T-cell (primary cell): ENCODE results near the gene CAPN5. TPM values are rescaled to one million over a fixed set of nuclear protein-coding genes. Genes with fewer than 3 reads are reported as not detected.
A peak's percentile ranks its signal among the peaks of the same experiment; 100 is the strongest.

ENCODE experiments used
- ATAC-seq, 4 experiments: fragments of 200-7000 bp in 3 of 4; fragments of 150-1000 bp in 1 of 4; cut with Tn5 transposase; replicated peaks in 1 of 4; 1 replicate in 3 of 4; 2 replicates in 1 of 4; pipeline ENCODE4 v1.10.0; 2021; ENCODE audit warnings: moderate library complexity in 3 of 4, mild to moderate bottlenecking in 2 of 4, moderate number of reproducible peaks in 1 of 4
- CTCF ChIA-PET, 2 donors: fragments of 300-600 bp; sonication (Branson Sonifier 250); formaldehyde crosslinking; loops; one replicate each; lab custom pipeline; 2022; ENCODE audit warnings: antibody characterized with exemption in 2 of 2; lab: Charles Lee
- POLR2A ChIA-PET, 2 donors: fragments of 300-600 bp; sonication (Branson Sonifier 250); formaldehyde crosslinking; loops; one replicate each; lab custom pipeline; 2022; ENCODE audit warnings: antibody characterized with exemption in 2 of 2; lab: Charles Lee
- DNase-seq, 35 experiments: peaks; one replicate each; pipeline versions ENCODE4 v3.0.0 to v3.0.0-alpha.2; 2013 to 2023
- H3K27ac ChIP-seq: one replicate; pipeline ENCODE4 v1.5.1; 2013; ENCODE audit warnings: low read length
- H3K27me3 ChIP-seq, 2 experiments: replicated peaks in 1 of 2; 1 replicate in 1 of 2; 2 replicates in 1 of 2; pipeline versions ENCODE4 v1.6.1 to v1.7.0; 2013; ENCODE audit warnings: low read length in 1 of 2, mixed read lengths in 1 of 2; ENCODE audit not compliant: control insufficient read depth in 2 of 2, insufficient read depth in 2 of 2; ENCODE audit errors: extremely low read depth in 1 of 2
- H3K36me3 ChIP-seq, 2 donors: 1 replicate in 1 of 2; 2 replicates in 1 of 2; pipeline versions ENCODE4 v1.6.1 to v1.7.0; 2013; ENCODE audit warnings: low read length in 1 of 2; ENCODE audit not compliant: control insufficient read depth in 2 of 2, insufficient read depth in 1 of 2; ENCODE audit errors: extremely low read depth in 1 of 2
- H3K4me1 ChIP-seq, 2 experiments: 1 replicate in 1 of 2; 2 replicates in 1 of 2; pipeline versions ENCODE4 v1.6.1 to v1.7.0; 2013; ENCODE audit warnings: low read length in 2 of 2, mixed read lengths in 1 of 2; ENCODE audit not compliant: insufficient read depth in 2 of 2, control insufficient read depth in 1 of 2; ENCODE audit errors: extremely low read depth in 1 of 2
- H3K4me3 ChIP-seq, 2 donors: 1 replicate in 1 of 2; 2 replicates in 1 of 2; pipeline versions ENCODE4 v1.5.1 to v1.7.0; 2013; ENCODE audit warnings: mild to moderate bottlenecking in 2 of 2, low read length in 1 of 2, moderate library complexity in 1 of 2; ENCODE audit not compliant: control insufficient read depth in 1 of 2; ENCODE audit errors: extremely low read depth in 1 of 2
- H3K9me3 ChIP-seq: 2 replicates; pipeline ENCODE4 v1.7.0; 2013
- H3K27ac Mint-ChIP-seq, 2 donors: one replicate each; pipeline ENCODE4 v1.8.0; 2020 to 2021; ENCODE audit warnings: mild to moderate bottlenecking in 2 of 2, mixed read lengths in 2 of 2
- H3K27me3 Mint-ChIP-seq, 2 donors: one replicate each; pipeline ENCODE4 v1.8.0; 2021 to 2022; ENCODE audit warnings: mixed read lengths in 2 of 2
- H3K36me3 Mint-ChIP-seq: one replicate; pipeline ENCODE4 v1.8.0; 2021; ENCODE audit warnings: mixed read lengths
- H3K4me1 Mint-ChIP-seq, 3 donors: one replicate each; pipeline ENCODE4 v1.8.0; 2020 to 2022; ENCODE audit warnings: mixed read lengths in 3 of 3, mild to moderate bottlenecking in 1 of 3
- H3K4me3 Mint-ChIP-seq, 3 donors: one replicate each; pipeline ENCODE4 v1.8.0; 2020 to 2022; ENCODE audit warnings: mild to moderate bottlenecking in 3 of 3, mixed read lengths in 3 of 3, moderate library complexity in 3 of 3
- H3K9me3 Mint-ChIP-seq, 3 donors: one replicate each; pipeline ENCODE4 v1.8.0; 2020 to 2022; ENCODE audit warnings: mixed read lengths in 3 of 3
- WGBS: methylation state at CpG from one replicate; pipeline ENCODE4 v1.1.5; 2013; ENCODE audit warnings: missing lambda C conversion rate; ENCODE audit not compliant: insufficient coverage; 5-methylcytosine and 5-hydroxymethylcytosine counted together
- total RNA-seq, 35 experiments: library from RNA in 6 of 35; stranded (reverse) in 6 of 35; fragments of 120-200 nt in 1 of 35; gene quantifications; one replicate each; pipeline versions ENCODE4 v1.2.1 to v1.2.4 and lab custom pipeline; 2013 to 2026

CAPN5 gene
- total RNA-seq, 5 donors from 2014 or later (not counting 1 experiment from before 2014, with no cell fraction given) = 3.1 to 6.4 (median 4.0) TPM

DNA sequence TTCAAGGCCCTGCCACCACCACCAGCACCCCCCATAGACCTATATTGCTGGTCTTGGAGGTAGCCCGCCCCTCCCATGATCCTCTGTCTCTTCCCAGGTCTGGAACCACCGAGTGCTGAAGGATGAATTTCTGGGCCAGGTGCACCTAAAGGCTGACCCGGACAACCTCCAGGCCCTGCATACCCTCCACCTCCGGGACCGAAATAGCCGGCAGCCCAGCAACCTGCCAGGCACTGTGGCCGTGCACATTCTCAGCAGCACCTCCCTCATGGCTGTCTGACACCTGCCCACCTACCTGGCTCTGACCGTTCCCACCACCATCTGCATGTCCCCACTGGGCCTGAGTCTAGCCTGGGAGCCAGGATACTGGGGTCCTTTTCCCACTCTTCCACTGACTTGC is 56.8 kb downstream of the CAPN5 start:
- peaks cover 2 to 16% of the 10 kb centered on the region in 2 experiments for H3K4me1 ChIP-seq
- DNase-seq = no peak
- Mint-ChIP-seq H3K36me3 (no peaks in the 10 kb centered on the region), H3K9me3 (no peaks in the 10 kb centered on the region), H3K4me1 (peaks cover 9 to 12% (median 11%) of the 10 kb centered on the region in 3 donors), H3K4me3 (no peak overlapping the region), H3K27ac (no peak overlapping the region), H3K27me3 (peaks cover 0 to 3% of the 10 kb centered on the region in 2 donors)
- POLR2A ChIA-PET = no interaction called here
- peaks cover 0 to 8% of the 10 kb centered on the region in 2 donors for H3K36me3 ChIP-seq
- H3K4me3 ChIP-seq = no peak overlapping the region
- CTCF ChIA-PET = no interaction called here
- no peaks in the 10 kb centered on the region for H3K9me3 ChIP-seq
- no peak overlapping the region for H3K27ac ChIP-seq
- peaks cover 0 to 29% of the 10 kb centered on the region in 2 experiments for H3K27me3 ChIP-seq
- 89% methylated on average over 8 of the region's 8 CpGs for WGBS
- ATAC-seq = no peak

GRCh38 chr11:77124041-77124440 is 57.3 kb downstream of the CAPN5 start:
- DNase-seq (no peak), ATAC-seq (no peak)
- H3K27me3 ChIP-seq = peaks cover 0 to 30% of the 10 kb centered on the region in 2 experiments
- no peaks in the 10 kb centered on the region for H3K36me3 Mint-ChIP-seq
- POLR2A ChIA-PET = no interaction called here
- no peak overlapping the region for H3K4me3 Mint-ChIP-seq
- peaks cover 2 to 16% of the 10 kb centered on the region in 2 experiments for H3K4me1 ChIP-seq
- no peak overlapping the region for H3K27ac Mint-ChIP-seq
- H3K27me3 Mint-ChIP-seq = peaks cover 0 to 3% of the 10 kb centered on the region in 2 donors
- no peak overlapping the region for H3K27ac ChIP-seq
- H3K4me1 Mint-ChIP-seq = peaks cover 9 to 13% (median 12%) of the 10 kb centered on the region in 3 donors
- no peak overlapping the region for H3K4me3 ChIP-seq
- peaks cover 0 to 8% of the 10 kb centered on the region in 2 donors for H3K36me3 ChIP-seq
- no peaks in the 10 kb centered on the region for H3K9me3 Mint-ChIP-seq
- WGBS = 94% methylated on average over 7 of the region's 8 CpGs
- no peaks in the 10 kb centered on the region for H3K9me3 ChIP-seq
- CTCF ChIA-PET = no interaction called here

GRCh38 chr11:77124488-77124887 is 57.7 kb downstream of the CAPN5 start:
- no peak overlapping the region for H3K27ac Mint-ChIP-seq
- H3K27me3 Mint-ChIP-seq = peaks cover 0 to 3% of the 10 kb centered on the region in 2 donors
- Histone ChIP-seq H3K9me3 (no peaks in the 10 kb centered on the region), H3K4me1 (peaks cover 2 to 16% of the 10 kb centered on the region in 2 experiments), H3K36me3 (peaks cover 0 to 8% of the 10 kb centered on the region in 2 donors), H3K4me3 (no peak overlapping the region), H3K27me3 (peaks cover 0 to 30% of the 10 kb centered on the region in 2 experiments), H3K27ac (no peak overlapping the region)
- no peak overlapping the region for H3K4me3 Mint-ChIP-seq
- H3K36me3 Mint-ChIP-seq = no peaks in the 10 kb centered on the region
- WGBS = 96% methylated on average over 4 of the region's 6 CpGs
- ChIA-PET CTCF (no interaction called here), POLR2A (no interaction called here)
- no peak for ATAC-seq
- no peaks in the 10 kb centered on the region for H3K9me3 Mint-ChIP-seq
- peaks cover 9 to 13% (median 12%) of the 10 kb centered on the region in 3 donors for H3K4me1 Mint-ChIP-seq
- no peak for DNase-seq

GRCh38 chr11:77125191-77125590 is 58.4 kb downstream of the CAPN5 start:
- no peak overlapping the region for H3K27ac ChIP-seq
- H3K4me3 ChIP-seq = no peak overlapping the region
- H3K27me3 ChIP-seq = peaks cover 0 to 30% of the 10 kb centered on the region in 2 experiments
- 52% methylated on average over 5 of the region's 6 CpGs for WGBS
- H3K27ac Mint-ChIP-seq = no peak overlapping the region
- POLR2A ChIA-PET = no interaction called here
- peaks cover 9 to 13% (median 12%) of the 10 kb centered on the region in 3 donors for H3K4me1 Mint-ChIP-seq
- ATAC-seq (no peak), DNase-seq (no peak)
- H3K4me1 ChIP-seq = peaks cover 2 to 16% of the 10 kb centered on the region in 2 experiments
- CTCF ChIA-PET = no interaction called here
- H3K36me3 ChIP-seq = peaks cover 0 to 8% of the 10 kb centered on the region in 2 donors
- H3K4me3 Mint-ChIP-seq = no peak overlapping the region
- no peaks in the 10 kb centered on the region for H3K36me3 Mint-ChIP-seq
- no peaks in the 10 kb centered on the region for H3K9me3 Mint-ChIP-seq
- H3K27me3 Mint-ChIP-seq = peaks cover 0 to 3% of the 10 kb centered on the region in 2 donors
- H3K9me3 ChIP-seq = no peaks in the 10 kb centered on the region

DNA sequence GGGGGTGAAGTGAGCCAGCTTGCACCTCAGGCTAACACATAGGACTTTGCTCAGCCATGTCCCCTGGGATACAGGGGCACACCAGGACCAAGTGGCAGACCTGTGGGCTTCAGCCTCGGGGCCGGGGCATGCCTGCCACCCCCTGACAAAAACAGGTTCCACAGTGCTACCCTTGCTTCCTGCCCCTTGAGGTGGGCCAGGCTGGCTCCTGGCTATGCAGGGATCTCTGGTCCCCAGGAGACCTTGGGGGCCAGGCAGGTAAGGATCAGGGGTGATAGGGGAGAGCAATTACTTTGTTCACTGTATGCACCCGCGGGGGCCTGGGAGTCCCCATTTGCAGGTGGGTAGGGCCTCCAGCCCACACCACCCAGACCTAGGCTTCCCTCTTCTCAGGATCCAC is 58.9 kb downstream of the CAPN5 start:
- WGBS = 63% methylated on average over 2 of the region's 4 CpGs
- no peak overlapping the region for H3K27ac ChIP-seq
- Mint-ChIP-seq H3K36me3 (no peaks in the 10 kb centered on the region), H3K27me3 (peaks cover 0 to 3% of the 10 kb centered on the region in 2 donors), H3K27ac (no peak overlapping the region), H3K9me3 (no peaks in the 10 kb centered on the region), H3K4me3 (no peak overlapping the region), H3K4me1 (peaks cover 9 to 13% (median 12%) of the 10 kb centered on the region in 3 donors)
- peaks cover 2 to 16% of the 10 kb centered on the region in 2 experiments for H3K4me1 ChIP-seq
- H3K36me3 ChIP-seq = peaks cover 0 to 4% of the 10 kb centered on the region in 2 donors
- POLR2A ChIA-PET = no interaction called here
- CTCF ChIA-PET = interaction anchor here in 1 of 2 donors (0.6 kb wide), 1 partner anchor 699 kb away, joined by 5 read pairs; no protein-coding TSS in a partner anchor
- H3K9me3 ChIP-seq = no peaks in the 10 kb centered on the region
- ATAC-seq = no peak
- no peak for DNase-seq
- H3K27me3 ChIP-seq = peaks cover 0 to 30% of the 10 kb centered on the region in 2 experiments
- H3K4me3 ChIP-seq = no peak overlapping the region

DNA sequence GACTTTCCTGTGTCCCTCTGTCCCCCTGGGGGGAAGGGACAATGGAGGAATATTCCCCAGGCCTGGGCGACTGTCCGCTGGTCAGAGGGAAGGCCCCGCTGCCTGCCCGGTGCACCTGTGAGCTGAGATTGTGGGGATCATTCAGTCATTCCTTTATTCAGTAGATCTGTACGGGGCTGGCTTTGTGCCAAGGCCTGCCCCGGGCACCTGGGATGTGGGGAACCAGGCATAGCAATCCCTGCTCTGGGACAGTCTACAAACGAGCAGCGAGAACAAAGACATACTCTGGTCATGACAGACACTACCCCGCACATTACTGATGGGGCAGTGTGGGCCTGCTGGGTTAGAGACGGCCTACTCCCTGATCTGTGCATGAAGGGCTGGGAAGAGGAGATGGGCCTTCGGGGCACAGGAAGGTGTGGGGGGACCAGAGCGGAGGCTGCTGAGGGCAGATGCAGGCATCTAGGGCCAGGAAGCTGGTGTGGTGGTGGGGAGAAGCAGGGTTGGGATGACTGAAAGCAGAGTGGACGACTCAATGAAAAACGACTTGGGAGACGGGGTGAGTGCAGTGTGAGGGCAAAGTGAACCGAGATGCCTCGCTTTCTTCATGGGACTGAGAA is 59.5 kb downstream of the CAPN5 start:
- no peak overlapping the region for H3K27ac ChIP-seq
- Mint-ChIP-seq H3K27ac (no peak overlapping the region), H3K27me3 (peaks cover 0 to 3% of the 10 kb centered on the region in 2 donors), H3K4me3 (peak overlapping the region in 2 of 3 donors; percentile 6 to 69), H3K36me3 (no peaks in the 10 kb centered on the region), H3K9me3 (no peaks in the 10 kb centered on the region), H3K4me1 (peaks cover 9 to 13% (median 12%) of the 10 kb centered on the region in 3 donors)
- WGBS = 95% methylated on average over 13 of the region's 17 CpGs
- DNase-seq (no peak), ATAC-seq (no peak)
- no peak overlapping the region for H3K4me3 ChIP-seq
- H3K4me1 ChIP-seq = peaks cover 2 to 16% of the 10 kb centered on the region in 2 experiments
- CTCF ChIA-PET = interaction anchor here (0.6 to 1.6 kb wide), 9 partner anchors 13 to 699 kb away, joined by 3 to 8 read pairs (median 4); no protein-coding TSS in a partner anchor
- no peaks in the 10 kb centered on the region for H3K36me3 ChIP-seq
- peaks cover 0 to 30% of the 10 kb centered on the region in 2 experiments for H3K27me3 ChIP-seq
- POLR2A ChIA-PET = no interaction called here
- no peaks in the 10 kb centered on the region for H3K9me3 ChIP-seq
